ENCODE data around the gene SIPA1. TPM values are rescaled to one million over a fixed set of nuclear protein-coding genes. Genes with fewer than 3 reads are reported as not detected.

Gene SIPA1
- polyA plus RNA-seq, 1 experiment: 21.6 TPM

DNA sequence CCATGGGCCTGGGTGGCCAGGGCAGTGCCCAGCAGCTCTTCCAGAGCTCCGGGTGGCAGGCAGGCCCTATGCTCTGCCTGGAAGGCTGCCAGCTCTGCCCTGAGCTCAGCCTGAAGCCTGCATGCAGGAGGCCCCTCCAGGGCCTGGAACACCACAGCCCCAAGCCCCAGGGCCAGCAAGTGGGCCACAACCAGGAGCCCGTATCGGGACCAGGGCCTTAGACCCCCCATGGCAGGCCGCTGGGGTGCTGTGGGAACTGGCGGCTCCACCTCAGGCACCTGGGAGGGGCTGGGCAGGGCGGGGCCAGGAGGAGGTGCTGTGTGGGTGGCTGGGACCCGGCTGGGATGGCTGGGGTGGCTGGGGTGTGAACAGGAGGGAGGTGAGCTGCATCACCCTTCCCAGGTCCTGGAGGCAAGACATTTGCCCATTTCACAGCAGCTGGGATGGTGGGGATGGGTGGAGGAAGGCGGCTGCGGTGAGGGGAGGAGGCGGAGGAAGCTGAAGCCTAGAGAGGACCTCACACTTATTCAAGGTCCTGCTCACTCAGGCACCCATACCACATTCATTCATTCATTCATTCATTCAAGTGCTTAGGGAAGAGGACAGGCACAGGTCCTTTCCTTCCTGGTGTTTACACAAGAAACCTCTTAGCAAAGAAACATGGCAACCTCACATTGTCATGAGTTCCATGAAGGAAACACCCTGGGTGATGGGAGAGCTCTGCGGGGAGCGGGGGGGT lies 42.2 kb upstream of the SIPA1 start, which contains the start of gene KCNK7:
TSS of gene KCNK7 (minus strand) at position 258 of the 739 bp plus-strand sequence. CDS start at position 230, 28 bp downstream.
- ChIA-PET POLR2A (no interaction called here), CTCF (interaction anchor here (1.7 to 11.8 kb wide), 4 partner anchors 9 to 54 kb away, joined by 4 to 134 read pairs (median 34); partner anchors contain the start of gene EHBP1L1)
- TF ChIP-seq, protein P1, sequence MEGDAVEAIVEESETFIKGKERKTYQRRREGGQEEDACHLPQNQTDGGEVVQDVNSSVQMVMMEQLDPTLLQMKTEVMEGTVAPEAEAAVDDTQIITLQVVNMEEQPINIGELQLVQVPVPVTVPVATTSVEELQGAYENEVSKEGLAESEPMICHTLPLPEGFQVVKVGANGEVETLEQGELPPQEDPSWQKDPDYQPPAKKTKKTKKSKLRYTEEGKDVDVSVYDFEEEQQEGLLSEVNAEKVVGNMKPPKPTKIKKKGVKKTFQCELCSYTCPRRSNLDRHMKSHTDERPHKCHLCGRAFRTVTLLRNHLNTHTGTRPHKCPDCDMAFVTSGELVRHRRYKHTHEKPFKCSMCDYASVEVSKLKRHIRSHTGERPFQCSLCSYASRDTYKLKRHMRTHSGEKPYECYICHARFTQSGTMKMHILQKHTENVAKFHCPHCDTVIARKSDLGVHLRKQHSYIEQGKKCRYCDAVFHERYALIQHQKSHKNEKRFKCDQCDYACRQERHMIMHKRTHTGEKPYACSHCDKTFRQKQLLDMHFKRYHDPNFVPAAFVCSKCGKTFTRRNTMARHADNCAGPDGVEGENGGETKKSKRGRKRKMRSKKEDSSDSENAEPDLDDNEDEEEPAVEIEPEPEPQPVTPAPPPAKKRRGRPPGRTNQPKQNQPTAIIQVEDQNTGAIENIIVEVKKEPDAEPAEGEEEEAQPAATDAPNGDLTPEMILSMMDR (IDR thresholded peaks at IDR 0.05; ENCODE audit: insufficient read depth, low read depth, low read length): no peak
- H3K27me3 ChIP-seq (ENCODE audit: control insufficient read depth, insufficient read depth, low read length): no peaks in the 10 kb centered on the region
- no peak for DNase-seq (ENCODE audit: low read depth)
- no peak within 1 kb of the TSS for H3K4me3 ChIP-seq (ENCODE audit: low read depth, low read length)
- H3K36me3 ChIP-seq (ENCODE audit: control insufficient read depth, insufficient read depth, low read length): peaks cover 15% of the 10 kb centered on the region

DNA sequence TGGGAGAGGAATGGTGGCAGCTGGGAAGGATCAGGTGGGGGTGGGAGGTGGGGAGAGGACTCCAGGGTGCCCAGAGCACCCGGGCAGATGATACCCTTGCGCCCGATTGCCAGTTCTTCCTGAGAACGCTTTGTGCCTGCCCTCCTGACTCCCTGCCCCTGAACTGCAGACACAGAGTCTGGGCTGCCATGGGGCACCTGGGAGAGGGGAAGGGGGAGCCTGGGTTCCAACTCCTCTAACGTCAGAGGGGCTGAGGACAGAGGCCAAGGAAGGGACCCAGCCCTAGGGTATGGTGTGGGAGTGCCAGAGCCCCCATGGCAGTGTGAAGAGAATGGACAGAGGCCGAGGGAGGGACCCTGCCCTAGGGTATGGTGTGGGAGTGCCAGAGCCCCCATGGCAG lies 41.4 kb upstream of the SIPA1 start:
- POLR2A ChIA-PET: no interaction called here
- Histone ChIP-seq H3K4me3 (ENCODE audit: low read depth, low read length) (no peak overlapping the region), H3K36me3 (ENCODE audit: control insufficient read depth, insufficient read depth, low read length) (peaks cover 15% of the 10 kb centered on the region), H3K27me3 (ENCODE audit: control insufficient read depth, insufficient read depth, low read length) (no peaks in the 10 kb centered on the region)
- DNase-seq (ENCODE audit: low read depth): no peak
- CTCF ChIA-PET: interaction anchor here (1.7 to 11.8 kb wide), 3 partner anchors 13 to 55 kb away, joined by 4 to 134 read pairs (median 25); partner anchors contain the start of gene EHBP1L1
- TF ChIP-seq, protein P1 (IDR thresholded peaks at IDR 0.05; ENCODE audit: insufficient read depth, low read depth, low read length): no peak

GRCh38 chr11:65598258-65598699 lies 39.6 kb upstream of the SIPA1 start:
- TF ChIP-seq, protein P1 (IDR thresholded peaks at IDR 0.05; ENCODE audit: insufficient read depth, low read depth, low read length): no peak
- CTCF ChIA-PET: interaction anchor here (0.8 to 1.0 kb wide), 3 partner anchors 10 to 261 kb away, joined by 3 to 5 read pairs (median 5); partner anchors contain the start of gene EHBP1L1
- Histone ChIP-seq H3K27me3 (ENCODE audit: control insufficient read depth, insufficient read depth, low read length) (no peaks in the 10 kb centered on the region), H3K36me3 (ENCODE audit: control insufficient read depth, insufficient read depth, low read length) (peaks cover 12% of the 10 kb centered on the region), H3K4me3 (ENCODE audit: low read depth, low read length) (no peak overlapping the region)
- DNase-seq (ENCODE audit: low read depth): no peak
- POLR2A ChIA-PET: no interaction called here

- Histone ChIP-seq H3K27me3 (ENCODE audit: control insufficient read depth, insufficient read depth, low read length) (no peaks in the 10 kb centered on the region), H3K4me3 (ENCODE audit: low read depth, low read length) (no peak overlapping the region), H3K36me3 (ENCODE audit: control insufficient read depth, insufficient read depth, low read length) (peaks cover 16% of the 10 kb centered on the region)
- no peak for DNase-seq (ENCODE audit: low read depth)
- POLR2A ChIA-PET: interaction anchor here (0.9 kb wide), 1 partner anchor 12 kb away, joined by 4 read pairs; no protein-coding TSS in a partner anchor
- CTCF ChIA-PET: interaction anchor here (1.0 to 1.8 kb wide), 2 partner anchors 58 to 260 kb away, joined by 3 to 8 read pairs; no protein-coding TSS in a partner anchor
- TF ChIP-seq, protein P1 (IDR thresholded peaks at IDR 0.05; ENCODE audit: insufficient read depth, low read depth, low read length): no peak
Measured at GRCh38 chr11:65599216-65599954, 38.5 kb upstream of the SIPA1 start.

- H3K4me3 ChIP-seq (ENCODE audit: low read depth, low read length): no peak overlapping the region
- H3K36me3 ChIP-seq (ENCODE audit: control insufficient read depth, insufficient read depth, low read length): peaks cover 21% of the 10 kb centered on the region
- TF ChIP-seq, protein P1 (IDR thresholded peaks at IDR 0.05; ENCODE audit: insufficient read depth, low read depth, low read length): no peak
- no peaks in the 10 kb centered on the region for H3K27me3 ChIP-seq (ENCODE audit: control insufficient read depth, insufficient read depth, low read length)
- no peak for DNase-seq (ENCODE audit: low read depth)
- ChIA-PET CTCF (interaction anchor here (1.8 kb wide), 1 partner anchor 59 kb away, joined by 8 read pairs; no protein-coding TSS in a partner anchor), POLR2A (no interaction called here)
Measured at GRCh38 chr11:65599955-65600246, 38.0 kb upstream of the SIPA1 start.

All from BJ (cell line).